MM.1S (cell line): ENCODE measurements around the gene MCHR1.

Experiments
- EZH2 ChIP-seq: fragments of 300-600 bp; sonication (generic); optimal IDR thresholded peaks from 2 replicates; pipeline ENCODE3; 2017; ENCODE audit warnings: low read depth, mild to moderate bottlenecking, antibody characterized with exemption, low read length, mixed read lengths
- TF ChIP-seq, protein P1 (sequence below): fragments of 300-600 bp; sonication (generic); IDR thresholded peaks from 2 replicates; pipeline ENCODE4 v1.5.1; 2016; ENCODE audit warnings: antibody characterized with exemption, low read length, mixed read lengths

DNA sequence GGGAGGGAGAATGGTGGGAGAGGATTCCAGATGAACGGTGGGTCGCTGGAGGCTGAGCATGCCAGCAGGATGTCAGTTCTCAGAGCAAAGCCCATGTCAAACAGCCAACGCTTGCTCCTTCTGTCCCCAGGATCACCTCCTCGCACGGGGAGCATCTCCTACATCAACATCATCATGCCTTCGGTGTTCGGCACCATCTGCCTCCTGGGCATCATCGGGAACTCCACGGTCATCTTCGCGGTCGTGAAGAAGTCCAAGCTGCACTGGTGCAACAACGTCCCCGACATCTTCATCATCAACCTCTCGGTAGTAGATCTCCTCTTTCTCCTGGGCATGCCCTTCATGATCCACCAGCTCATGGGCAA is 1.5 kb downstream of the MCHR1 start:
- TF ChIP-seq, protein P1, sequence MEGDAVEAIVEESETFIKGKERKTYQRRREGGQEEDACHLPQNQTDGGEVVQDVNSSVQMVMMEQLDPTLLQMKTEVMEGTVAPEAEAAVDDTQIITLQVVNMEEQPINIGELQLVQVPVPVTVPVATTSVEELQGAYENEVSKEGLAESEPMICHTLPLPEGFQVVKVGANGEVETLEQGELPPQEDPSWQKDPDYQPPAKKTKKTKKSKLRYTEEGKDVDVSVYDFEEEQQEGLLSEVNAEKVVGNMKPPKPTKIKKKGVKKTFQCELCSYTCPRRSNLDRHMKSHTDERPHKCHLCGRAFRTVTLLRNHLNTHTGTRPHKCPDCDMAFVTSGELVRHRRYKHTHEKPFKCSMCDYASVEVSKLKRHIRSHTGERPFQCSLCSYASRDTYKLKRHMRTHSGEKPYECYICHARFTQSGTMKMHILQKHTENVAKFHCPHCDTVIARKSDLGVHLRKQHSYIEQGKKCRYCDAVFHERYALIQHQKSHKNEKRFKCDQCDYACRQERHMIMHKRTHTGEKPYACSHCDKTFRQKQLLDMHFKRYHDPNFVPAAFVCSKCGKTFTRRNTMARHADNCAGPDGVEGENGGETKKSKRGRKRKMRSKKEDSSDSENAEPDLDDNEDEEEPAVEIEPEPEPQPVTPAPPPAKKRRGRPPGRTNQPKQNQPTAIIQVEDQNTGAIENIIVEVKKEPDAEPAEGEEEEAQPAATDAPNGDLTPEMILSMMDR, result no peak
- no peak for TF ChIP-seq EZH2
